ENCODE data around the gene C14orf180. TPM values are rescaled to one million over a fixed set of nuclear protein-coding genes. Genes with fewer than 3 reads are reported as not detected.
"Not testable (repeated sequence)": the region's sequence is repeated elsewhere in the genome, so short reads cannot be mapped to it uniquely, and the experiment has no call there.

C14orf180 gene
- polyA plus RNA-seq, 3 donors, result not detected

GRCh38 chr14:104636131-104636530, 56.6 kb downstream of the C14orf180 start:
- H3K4me1 Mint-ChIP-seq, result no peaks in the 10 kb centered on the region
- H3K4me1 ChIP-seq (ENCODE audit: control insufficient read depth in 1 of 2, insufficient read depth in 2 of 2, low read length in 2 of 2), result no peaks in the 10 kb centered on the region
- no peak for TF ChIP-seq CTCF (IDR thresholded peaks at IDR 0.05)
- H3K36me3 Mint-ChIP-seq, result no peaks in the 10 kb centered on the region
- no peak for DNase-seq
- H3K36me3 ChIP-seq (replicated peaks in 1 of 2; ENCODE audit: control insufficient read depth in 1 of 2, insufficient read depth in 2 of 2, low read length in 2 of 2), result no peaks in the 10 kb centered on the region
- no peak overlapping the region for H3K27ac ChIP-seq (ENCODE audit: low read depth in 1 of 2, low read length in 2 of 2)
- H3K27ac Mint-ChIP-seq, result no peak overlapping the region
- H3K79me2 ChIP-seq (ENCODE audit: insufficient read depth, low read length), result no peaks in the 10 kb centered on the region
- H3K27me3 ChIP-seq (ENCODE audit: control insufficient read depth in 2 of 2, insufficient read depth in 2 of 2, low read length in 2 of 2), result no peaks in the 10 kb centered on the region
- peaks cover 2 to 16% (median 14%) of the 10 kb centered on the region in 3 donors for H3K27me3 Mint-ChIP-seq (ENCODE audit: low read depth in 3 of 3)
- no peak overlapping the region for H3K4me2 ChIP-seq (replicated peaks; ENCODE audit: extremely low read depth, low read length, poor library complexity, severe bottlenecking)
- H3K9ac ChIP-seq (ENCODE audit: insufficient read depth, low read length, poor library complexity, severe bottlenecking), result no peak overlapping the region
- H3K4me3 ChIP-seq (replicated peaks in 1 of 3; ENCODE audit: low read depth in 2 of 3, low read length in 3 of 3), result no peak overlapping the region
- H4K20me1 ChIP-seq (ENCODE audit: insufficient read depth, low read length), result no peaks in the 10 kb centered on the region
- no peak overlapping the region for H3K4me3 Mint-ChIP-seq
- no CpG with 5 or more reads among the region's 11 CpGs for WGBS (ENCODE audit: insufficient coverage)
- no peak overlapping the region for H2AFZ ChIP-seq (ENCODE audit: insufficient read depth, low read depth, low read length, poor library complexity, severe bottlenecking)
- no peaks in the 10 kb centered on the region for H3K9me3 ChIP-seq (replicated peaks in 1 of 2; ENCODE audit: control insufficient read depth in 1 of 2, insufficient read depth in 1 of 2, low read length in 2 of 2)
- no peaks in the 10 kb centered on the region for H3K9me3 Mint-ChIP-seq
- intact Hi-C loops (cut with micrococcal nuclease), result no loop called here

- H3K27ac Mint-ChIP-seq; H3K9me3 Mint-ChIP-seq; H3K9me3 ChIP-seq (replicated peaks in 1 of 2; ENCODE audit: control insufficient read depth in 1 of 2, insufficient read depth in 1 of 2, low read length in 2 of 2); H3K36me3 Mint-ChIP-seq; H3K4me1 Mint-ChIP-seq; H3K4me1 ChIP-seq (ENCODE audit: control insufficient read depth in 1 of 2, insufficient read depth in 2 of 2, low read length in 2 of 2); H3K27ac ChIP-seq (ENCODE audit: low read depth in 1 of 2, low read length in 2 of 2); H3K27me3 ChIP-seq (ENCODE audit: control insufficient read depth in 2 of 2, insufficient read depth in 2 of 2, low read length in 2 of 2); H3K36me3 ChIP-seq (replicated peaks in 1 of 2; ENCODE audit: control insufficient read depth in 1 of 2, insufficient read depth in 2 of 2, low read length in 2 of 2); H3K4me3 Mint-ChIP-seq; H4K20me1 ChIP-seq (ENCODE audit: insufficient read depth, low read length); H3K4me3 ChIP-seq (replicated peaks in 1 of 3; ENCODE audit: low read depth in 2 of 3, low read length in 3 of 3); H3K4me2 ChIP-seq (replicated peaks; ENCODE audit: extremely low read depth, low read length, poor library complexity, severe bottlenecking); H2AFZ ChIP-seq (ENCODE audit: insufficient read depth, low read depth, low read length, poor library complexity, severe bottlenecking); H3K9ac ChIP-seq (ENCODE audit: insufficient read depth, low read length, poor library complexity, severe bottlenecking); DNase-seq; intact Hi-C loops (cut with micrococcal nuclease); H3K79me2 ChIP-seq (ENCODE audit: insufficient read depth, low read length): not testable (repeated sequence)
- peaks cover 2 to 17% (median 12%) of the 10 kb centered on the region in 3 donors for H3K27me3 Mint-ChIP-seq (ENCODE audit: low read depth in 3 of 3)
- WGBS (ENCODE audit: insufficient coverage), result 91% methylated on average over 18 of the region's 39 CpGs
Observed at GRCh38 chr14:104636846-104637545, 57.4 kb downstream of the C14orf180 start.

Measured in CD14-positive monocyte (primary cell).